BE2C (cell line): ENCODE data around the gene CHPF.

Experiments
- DNase-seq: peaks from one replicate; pipeline ENCODE4 v3.0.0-alpha.2; 2020
- H3K27me3 ChIP-seq: fragments of 250-450 bp; sonication (Bioruptor Pico); 2 replicates; pipeline ENCODE4 v1.5.1; 2020; ENCODE audit warnings: mild to moderate bottlenecking
- H3K36me3 ChIP-seq: fragments of 250-450 bp; sonication (Bioruptor Pico); 2 replicates; pipeline ENCODE4 v1.5.1; 2020; ENCODE audit warnings: mild to moderate bottlenecking
- H3K4me1 ChIP-seq: fragments of 250-450 bp; sonication (Bioruptor Pico); 2 replicates; pipeline ENCODE4 v1.5.1; 2020
- H3K4me3 ChIP-seq: 2 replicates; pipeline ENCODE4 v1.5.1; 2011; ENCODE audit warnings: low read depth, low read length
- H3K9me3 ChIP-seq: fragments of 250-450 bp; sonication (Bioruptor Pico); 2 replicates; pipeline ENCODE4 v1.5.1; 2020
- TF ChIP-seq, protein P1 (sequence below): IDR thresholded peaks from 2 replicates; pipeline ENCODE4 v1.5.1; 2012; ENCODE audit warnings: mild to moderate bottlenecking, low read depth, low read length

Gene CHPF

DNA sequence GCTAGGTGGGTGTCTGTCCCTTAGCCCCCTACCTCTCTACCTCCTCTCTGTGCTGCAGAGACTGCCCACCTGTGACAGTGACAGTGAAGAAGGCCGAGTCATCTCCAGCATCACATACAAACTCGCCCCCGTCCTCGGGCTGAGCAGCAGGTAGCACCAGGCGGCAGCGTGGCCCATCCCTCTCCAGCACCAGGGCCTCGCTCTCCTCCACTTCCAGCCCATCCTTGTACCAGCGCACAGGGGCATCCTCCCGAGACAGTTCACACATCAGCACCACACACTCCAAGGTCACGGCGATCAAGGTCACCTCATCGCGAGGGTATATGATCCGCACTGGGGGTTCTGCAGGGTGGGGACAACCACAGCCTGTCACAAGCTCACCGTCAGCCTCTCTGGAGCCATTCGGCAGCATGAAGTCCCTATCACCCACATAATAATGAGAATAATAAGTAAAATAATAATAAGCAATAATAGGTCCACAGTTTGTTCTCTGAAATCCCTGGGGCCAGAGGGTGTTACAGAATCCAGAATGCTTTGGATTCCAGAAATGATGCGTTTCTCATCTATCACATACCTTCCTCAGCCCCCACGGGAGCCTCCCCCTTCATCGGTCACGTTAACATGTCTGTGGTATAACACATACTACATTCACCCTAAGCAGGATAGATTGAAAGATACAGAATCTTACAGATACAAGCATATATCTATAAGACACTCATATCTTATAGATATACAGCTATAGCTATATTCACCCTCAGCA, 15.7 kb upstream of the CHPF start:
- no peak for DNase-seq
- peaks cover 23% of the 10 kb centered on the region for H3K36me3 ChIP-seq
- no peaks in the 10 kb centered on the region for H3K9me3 ChIP-seq
- no peaks in the 10 kb centered on the region for H3K27me3 ChIP-seq
- H3K4me3 ChIP-seq = no peak overlapping the region
- TF ChIP-seq, protein P1, sequence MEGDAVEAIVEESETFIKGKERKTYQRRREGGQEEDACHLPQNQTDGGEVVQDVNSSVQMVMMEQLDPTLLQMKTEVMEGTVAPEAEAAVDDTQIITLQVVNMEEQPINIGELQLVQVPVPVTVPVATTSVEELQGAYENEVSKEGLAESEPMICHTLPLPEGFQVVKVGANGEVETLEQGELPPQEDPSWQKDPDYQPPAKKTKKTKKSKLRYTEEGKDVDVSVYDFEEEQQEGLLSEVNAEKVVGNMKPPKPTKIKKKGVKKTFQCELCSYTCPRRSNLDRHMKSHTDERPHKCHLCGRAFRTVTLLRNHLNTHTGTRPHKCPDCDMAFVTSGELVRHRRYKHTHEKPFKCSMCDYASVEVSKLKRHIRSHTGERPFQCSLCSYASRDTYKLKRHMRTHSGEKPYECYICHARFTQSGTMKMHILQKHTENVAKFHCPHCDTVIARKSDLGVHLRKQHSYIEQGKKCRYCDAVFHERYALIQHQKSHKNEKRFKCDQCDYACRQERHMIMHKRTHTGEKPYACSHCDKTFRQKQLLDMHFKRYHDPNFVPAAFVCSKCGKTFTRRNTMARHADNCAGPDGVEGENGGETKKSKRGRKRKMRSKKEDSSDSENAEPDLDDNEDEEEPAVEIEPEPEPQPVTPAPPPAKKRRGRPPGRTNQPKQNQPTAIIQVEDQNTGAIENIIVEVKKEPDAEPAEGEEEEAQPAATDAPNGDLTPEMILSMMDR = no peak
- H3K4me1 ChIP-seq = peaks cover 10% of the 10 kb centered on the region; the same call in 1 of the 2 replicates

DNA sequence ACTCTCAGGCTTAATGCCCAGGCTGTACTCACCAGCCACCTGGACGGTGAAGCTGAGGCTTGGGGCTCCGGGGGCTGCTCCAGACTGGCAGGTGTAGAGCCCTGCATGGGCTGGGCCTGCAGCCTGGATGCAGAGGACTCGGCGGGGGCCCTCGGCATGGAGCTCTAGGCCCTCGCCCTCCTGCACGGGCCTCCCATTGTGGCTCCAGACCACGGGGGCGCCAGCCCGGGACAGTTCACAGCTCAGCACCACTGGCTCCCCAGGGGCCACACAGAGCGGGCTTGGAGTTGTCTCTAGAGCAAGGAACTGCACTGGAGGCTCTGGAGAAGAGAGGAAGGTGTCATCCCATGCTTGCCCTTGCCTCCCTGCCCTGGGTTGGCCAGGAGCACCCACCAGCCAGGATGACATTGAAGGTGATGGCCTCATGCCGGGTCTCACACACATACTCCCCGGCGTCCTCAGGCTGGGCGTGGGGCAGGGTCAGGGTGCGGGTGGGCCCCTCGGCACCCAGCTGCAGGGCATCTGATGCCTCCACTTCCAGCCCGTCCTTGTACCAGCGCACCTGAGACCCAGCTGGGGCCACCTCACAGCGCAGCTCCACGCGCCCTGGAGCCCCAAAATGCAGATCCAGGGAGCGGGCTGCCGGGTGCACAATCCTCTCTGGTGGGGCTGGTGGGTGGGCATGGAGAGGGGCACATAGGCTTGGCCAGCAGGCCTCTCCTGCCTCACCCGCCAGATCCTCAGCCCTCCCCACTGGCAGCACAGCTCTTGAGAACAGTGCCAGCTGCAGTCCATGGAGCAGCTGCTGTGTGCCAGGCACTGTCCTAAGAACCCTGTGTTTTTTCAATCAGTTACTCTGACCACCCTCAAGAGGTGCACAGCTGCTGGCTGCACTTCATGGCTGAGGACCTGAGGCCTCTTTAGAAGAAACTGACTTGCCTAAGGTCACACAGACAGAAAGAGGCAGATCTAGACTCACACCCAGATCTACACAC, 14.5 kb upstream of the CHPF start:
- TF ChIP-seq, protein P1 = no peak
- Histone ChIP-seq H3K36me3 (peaks cover 15% of the 10 kb centered on the region), H3K9me3 (no peaks in the 10 kb centered on the region), H3K27me3 (no peaks in the 10 kb centered on the region), H3K4me1 (peaks cover 12% of the 10 kb centered on the region; the same call in 1 of the 2 replicates), H3K4me3 (no peak overlapping the region)
- no peak for DNase-seq

DNA sequence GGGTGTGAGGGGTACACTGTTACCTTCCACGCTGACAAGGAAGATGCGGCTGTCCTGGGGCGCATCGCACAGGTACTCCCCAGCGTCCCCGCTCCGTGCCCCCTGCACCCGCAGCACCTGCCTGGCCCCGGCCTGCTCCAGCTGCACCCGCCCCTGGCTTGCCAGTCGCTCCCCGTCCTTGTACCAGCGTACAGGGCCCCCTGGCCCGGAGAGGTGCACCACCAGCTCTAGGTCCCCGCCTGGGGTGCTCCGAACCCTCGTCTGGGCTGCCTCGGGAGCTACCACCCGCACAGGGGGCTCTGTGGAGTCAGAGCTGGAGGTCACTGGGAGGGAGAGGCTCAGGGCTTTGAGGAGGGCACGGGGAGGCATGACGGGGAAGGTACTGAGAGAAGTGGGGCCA, 13.7 kb upstream of the CHPF start:
- Histone ChIP-seq H3K4me1 (peaks cover 15% of the 10 kb centered on the region; the same call in 1 of the 2 replicates), H3K36me3 (peaks cover 7% of the 10 kb centered on the region), H3K27me3 (no peaks in the 10 kb centered on the region), H3K9me3 (no peaks in the 10 kb centered on the region), H3K4me3 (no peak overlapping the region)
- DNase-seq = no peak
- TF ChIP-seq, protein P1 = no peak

DNA sequence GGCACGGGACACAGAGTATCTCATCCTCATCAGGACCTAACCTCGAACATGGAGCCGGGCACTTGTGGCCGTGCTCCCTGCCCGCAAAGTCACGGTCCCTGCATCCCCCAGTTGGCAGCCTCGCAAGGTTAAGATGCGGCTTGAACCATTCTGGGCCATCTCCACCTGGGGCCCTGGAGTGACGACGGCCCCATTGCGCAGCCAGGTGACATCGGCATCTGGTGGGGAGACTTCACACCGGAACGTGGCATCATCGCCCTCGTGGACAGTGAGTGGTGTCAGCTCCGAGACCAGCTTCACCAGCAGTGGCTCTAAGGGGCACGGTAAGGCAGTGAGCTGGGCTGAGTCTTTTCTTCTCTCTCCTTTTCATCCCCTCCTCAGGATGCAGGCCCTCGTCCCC, 12.8 kb upstream of the CHPF start:
- Histone ChIP-seq H3K4me3 (no peak overlapping the region), H3K4me1 (peaks cover 12% of the 10 kb centered on the region; the same call in 1 of the 2 replicates), H3K9me3 (no peaks in the 10 kb centered on the region), H3K36me3 (peaks cover 3% of the 10 kb centered on the region; the same call in 1 of the 2 replicates), H3K27me3 (no peaks in the 10 kb centered on the region)
- DNase-seq = no peak
- TF ChIP-seq, protein P1 = no peak

DNA sequence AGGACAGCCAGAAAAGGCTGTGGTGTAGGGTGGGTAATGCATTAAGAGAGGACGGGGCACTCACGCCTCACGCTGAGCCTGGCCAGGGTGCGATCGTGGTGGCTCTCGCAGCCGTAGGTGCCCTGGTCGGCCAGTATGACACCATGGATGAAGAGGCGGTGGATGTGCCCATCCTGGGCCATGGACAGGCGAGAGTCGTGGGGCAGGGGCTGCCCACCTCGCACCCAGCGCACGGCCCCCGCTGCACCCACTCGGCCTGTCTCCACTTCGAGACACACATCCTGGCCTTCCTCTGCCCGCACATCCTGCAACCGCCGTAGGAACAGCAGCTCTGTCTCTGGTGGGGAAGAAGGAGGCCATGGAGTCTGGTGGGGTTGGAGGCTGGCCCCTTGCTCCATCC, 12.3 kb upstream of the CHPF start:
- peaks cover under 1% of the 10 kb centered on the region; the same call in 1 of the 2 replicates for H3K36me3 ChIP-seq
- no peaks in the 10 kb centered on the region for H3K9me3 ChIP-seq
- no peak overlapping the region for H3K4me3 ChIP-seq
- DNase-seq = no peak
- H3K4me1 ChIP-seq = peaks cover 9% of the 10 kb centered on the region; the same call in 1 of the 2 replicates
- TF ChIP-seq, protein P1 = no peak
- H3K27me3 ChIP-seq = no peaks in the 10 kb centered on the region
